ENCODE results near the gene YBX3.

- no peak for TF ChIP-seq POLR2A (IDR thresholded peaks at IDR 0.05)
- peak; percentile 48 to 81 (median 77) for TF ChIP-seq CTCF (IDR thresholded peaks at IDR 0.05 in 4 of 5, conservative IDR thresholded peaks at IDR 0.05 in 1 of 5)
These were observed 49.3 kb downstream of the YBX3 start, which contains the start of gene STYK1 for GRCh38 chr12:10673659-10674384.

All from gastrocnemius medialis (tissue), 4 donors.